ENCODE results near the gene PROS1. TPM values are rescaled to one million over a fixed set of nuclear protein-coding genes. Genes with fewer than 3 reads are reported as not detected.
A peak's percentile ranks its signal among the peaks of the same experiment; 100 is the strongest.
"Not testable (repeated sequence)": the region's sequence is repeated elsewhere in the genome, so short reads cannot be mapped to it uniquely, and the experiment has no call there.

The PROS1 gene
- total and polyA plus RNA-seq, 2 donors (not counting 1 experiment from before 2014, with no cell fraction given): 30.2 to 33.0 TPM

- Histone ChIP-seq H3K27me3 (ENCODE audit: control insufficient read depth, insufficient read depth, low read length) (no peaks in the 10 kb centered on the region), H3K4me1 (ENCODE audit: control insufficient read depth, extremely low read depth, insufficient read depth, low read length) (no peaks in the 10 kb centered on the region), H3K4me3 (replicated peaks in 1 of 4; ENCODE audit: control extremely low read depth in 1 of 4, insufficient read depth in 1 of 4, low read depth in 3 of 4, low read length in 4 of 4) (no peak overlapping the region), H2AFZ (ENCODE audit: low read length) (no peak overlapping the region), H3K79me2 (ENCODE audit: control insufficient read depth, insufficient read depth, low read length) (no peaks in the 10 kb centered on the region), H3K4me2 (ENCODE audit: extremely low read depth, insufficient read depth, low read length) (no peak overlapping the region), H3K9me3 (ENCODE audit: control insufficient read depth, insufficient read depth, low read depth, low read length) (no peaks in the 10 kb centered on the region), H3K27ac (ENCODE audit: insufficient read depth, low read length) (no peak overlapping the region), H3K36me3 (ENCODE audit: control insufficient read depth, insufficient read depth, low read length) (no peaks in the 10 kb centered on the region), H4K20me1 (ENCODE audit: control insufficient read depth, extremely low read depth, insufficient read depth, low read length) (no peaks in the 10 kb centered on the region), H3K9ac (ENCODE audit: insufficient read depth, low read length) (no peak overlapping the region)
- no peak for DNase-seq (ENCODE audit: low read depth in 2 of 2)
- no peak for TF ChIP-seq EZH2 (IDR thresholded peaks at IDR 0.05; ENCODE audit: low read length, missing control alignments)
- no peak for TF ChIP-seq CTCF (conservative IDR thresholded peaks at IDR 0.05 in 1 of 2, IDR thresholded peaks at IDR 0.05 in 1 of 2; ENCODE audit: low read depth in 1 of 2, low read length in 2 of 2)
Observed at GRCh38 chr3:93923006-93923405, 50.7 kb downstream of the PROS1 start.

GRCh38 chr3:93917546-93918029 lies 56.1 kb downstream of the PROS1 start:
- H3K4me2 ChIP-seq (ENCODE audit: extremely low read depth, insufficient read depth, low read length); H3K4me1 ChIP-seq (ENCODE audit: control insufficient read depth, extremely low read depth, insufficient read depth, low read length); H3K36me3 ChIP-seq (ENCODE audit: control insufficient read depth, insufficient read depth, low read length); H3K9me3 ChIP-seq (ENCODE audit: control insufficient read depth, insufficient read depth, low read depth, low read length); H3K79me2 ChIP-seq (ENCODE audit: control insufficient read depth, insufficient read depth, low read length); H3K4me3 ChIP-seq (replicated peaks in 1 of 4; ENCODE audit: control extremely low read depth in 1 of 4, insufficient read depth in 1 of 4, low read depth in 3 of 4, low read length in 4 of 4); H2AFZ ChIP-seq (ENCODE audit: low read length); H3K27ac ChIP-seq (ENCODE audit: insufficient read depth, low read length); DNase-seq (ENCODE audit: low read depth in 2 of 2); H4K20me1 ChIP-seq (ENCODE audit: control insufficient read depth, extremely low read depth, insufficient read depth, low read length); H3K9ac ChIP-seq (ENCODE audit: insufficient read depth, low read length); H3K27me3 ChIP-seq (ENCODE audit: control insufficient read depth, insufficient read depth, low read length): not testable (repeated sequence)

GRCh38 chr3:93913623-93914022 lies 60.1 kb downstream of the PROS1 start:
- not testable (repeated sequence) for DNase-seq (ENCODE audit: low read depth in 2 of 2); H2AFZ ChIP-seq (ENCODE audit: low read length); H3K4me3 ChIP-seq (replicated peaks in 1 of 4; ENCODE audit: control extremely low read depth in 1 of 4, insufficient read depth in 1 of 4, low read depth in 3 of 4, low read length in 4 of 4); H4K20me1 ChIP-seq (ENCODE audit: control insufficient read depth, extremely low read depth, insufficient read depth, low read length); H3K27ac ChIP-seq (ENCODE audit: insufficient read depth, low read length); H3K9ac ChIP-seq (ENCODE audit: insufficient read depth, low read length); H3K4me2 ChIP-seq (ENCODE audit: extremely low read depth, insufficient read depth, low read length); H3K79me2 ChIP-seq (ENCODE audit: control insufficient read depth, insufficient read depth, low read length); H3K4me1 ChIP-seq (ENCODE audit: control insufficient read depth, extremely low read depth, insufficient read depth, low read length); H3K27me3 ChIP-seq (ENCODE audit: control insufficient read depth, insufficient read depth, low read length); H3K36me3 ChIP-seq (ENCODE audit: control insufficient read depth, insufficient read depth, low read length); H3K9me3 ChIP-seq (ENCODE audit: control insufficient read depth, insufficient read depth, low read depth, low read length)

- Histone ChIP-seq H3K9ac (ENCODE audit: insufficient read depth, low read length) (no peak overlapping the region), H3K9me3 (ENCODE audit: control insufficient read depth, insufficient read depth, low read depth, low read length) (no peaks in the 10 kb centered on the region), H3K79me2 (ENCODE audit: control insufficient read depth, insufficient read depth, low read length) (no peaks in the 10 kb centered on the region), H2AFZ (ENCODE audit: low read length) (no peak overlapping the region), H4K20me1 (ENCODE audit: control insufficient read depth, extremely low read depth, insufficient read depth, low read length) (no peaks in the 10 kb centered on the region), H3K4me3 (replicated peaks in 1 of 4; ENCODE audit: control extremely low read depth in 1 of 4, insufficient read depth in 1 of 4, low read depth in 3 of 4, low read length in 4 of 4) (no peak overlapping the region), H3K4me2 (ENCODE audit: extremely low read depth, insufficient read depth, low read length) (no peak overlapping the region), H3K36me3 (ENCODE audit: control insufficient read depth, insufficient read depth, low read length) (no peaks in the 10 kb centered on the region), H3K4me1 (ENCODE audit: control insufficient read depth, extremely low read depth, insufficient read depth, low read length) (no peaks in the 10 kb centered on the region), H3K27me3 (ENCODE audit: control insufficient read depth, insufficient read depth, low read length) (no peaks in the 10 kb centered on the region), H3K27ac (ENCODE audit: insufficient read depth, low read length) (no peak overlapping the region)
- TF ChIP-seq EZH2 (IDR thresholded peaks at IDR 0.05; ENCODE audit: low read length, missing control alignments): no peak
- DNase-seq (ENCODE audit: low read depth in 2 of 2): peak in 1 of 2 donors; percentile 41
Observed at GRCh38 chr3:93911206-93911605, 62.5 kb downstream of the PROS1 start.

All from fibroblast of lung (primary cell).